H7 (cell line): ENCODE results near the gene TMEM225. TPM values are rescaled to one million over a fixed set of nuclear protein-coding genes. Genes with fewer than 3 reads are reported as not detected.
"Not testable (repeated sequence)": the region's sequence is repeated elsewhere in the genome, so short reads cannot be mapped to it uniquely, and the experiment has no call there.

Experiments used
- DNase-seq: peaks from one replicate; pipeline ENCODE4 v3.0.0; 2012
- H3K27me3 ChIP-seq: 2 replicates; pipeline ENCODE4 v1.6.0; 2011; ENCODE audit warnings: mild to moderate bottlenecking, low read length; ENCODE audit not compliant: control insufficient read depth, insufficient read depth
- H3K36me3 ChIP-seq: replicated peaks from 2 replicates; pipeline ENCODE4 v1.5.1; 2011; ENCODE audit warnings: low read length; ENCODE audit not compliant: control insufficient read depth, insufficient read depth
- H3K4me3 ChIP-seq: 2 replicates; pipeline ENCODE4 v1.5.1; 2011; ENCODE audit warnings: low read depth, mild to moderate bottlenecking, control low read depth, low read length, moderate library complexity; ENCODE audit not compliant: insufficient read depth
- total RNA-seq: library from RNA; depleted of rRNA; stranded (reverse); fragments of >200 nt; shearing (Covaris generic); gene quantifications from 2 replicates; pipeline ENCODE4 v1.2.3, GENCODE V29; 2014; rRNA removed

TMEM225 gene
- total RNA-seq, result not detected in 2 replicates

DNA sequence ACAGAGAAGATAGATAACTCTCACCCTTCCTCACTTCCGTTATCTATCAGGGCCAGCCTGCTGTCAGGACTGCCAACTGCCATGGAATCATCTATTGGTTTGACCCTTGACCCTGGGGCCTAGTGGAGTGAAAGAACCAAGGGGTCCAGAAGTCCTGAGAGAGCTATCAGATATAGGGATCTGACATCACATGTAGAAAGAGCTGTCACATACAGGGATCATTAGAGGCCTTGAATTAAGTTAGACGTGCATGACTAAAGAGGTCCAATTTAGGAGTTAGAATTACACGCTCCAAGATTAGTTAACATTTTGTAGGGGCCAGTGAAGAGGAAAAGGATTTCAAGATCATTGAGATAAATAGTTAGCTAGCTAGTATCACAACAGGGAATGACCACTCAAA is at the start of gene TMEM225:
Gene TMEM225, minus strand, starts transcription at position 101 of the 400 bp plus-strand sequence. CDS start 245 bp downstream, outside the sequence.
- Histone ChIP-seq H3K27me3 (no peaks in the 10 kb centered on the region), H3K4me3 (no peak within 1 kb of the TSS), H3K36me3 (no peaks in the 10 kb centered on the region)
- DNase-seq, result no peak

DNA sequence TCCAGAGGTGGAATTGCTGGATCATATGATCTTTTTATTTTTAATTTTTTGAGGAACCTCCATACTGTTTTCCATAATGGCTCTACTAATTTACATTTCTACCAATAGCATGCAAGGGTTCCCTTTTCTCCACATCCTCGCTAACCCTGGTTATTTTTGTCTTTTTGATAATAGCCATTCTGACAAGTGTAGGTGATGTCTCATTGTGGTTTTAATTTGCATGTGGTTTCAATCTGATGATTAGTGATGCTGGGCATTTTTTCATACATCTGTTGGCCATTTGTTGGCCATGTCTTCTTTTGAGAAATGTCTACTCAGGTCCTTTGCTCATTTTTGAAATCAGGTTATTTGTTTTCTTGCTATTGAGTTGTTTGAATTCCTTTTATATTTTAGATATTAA is 38.6 kb upstream of the TMEM225 start:
- no peak for DNase-seq
- H3K36me3 ChIP-seq, result no peaks in the 10 kb centered on the region
- H3K27me3 ChIP-seq, result no peaks in the 10 kb centered on the region
- no peak overlapping the region for H3K4me3 ChIP-seq

DNA sequence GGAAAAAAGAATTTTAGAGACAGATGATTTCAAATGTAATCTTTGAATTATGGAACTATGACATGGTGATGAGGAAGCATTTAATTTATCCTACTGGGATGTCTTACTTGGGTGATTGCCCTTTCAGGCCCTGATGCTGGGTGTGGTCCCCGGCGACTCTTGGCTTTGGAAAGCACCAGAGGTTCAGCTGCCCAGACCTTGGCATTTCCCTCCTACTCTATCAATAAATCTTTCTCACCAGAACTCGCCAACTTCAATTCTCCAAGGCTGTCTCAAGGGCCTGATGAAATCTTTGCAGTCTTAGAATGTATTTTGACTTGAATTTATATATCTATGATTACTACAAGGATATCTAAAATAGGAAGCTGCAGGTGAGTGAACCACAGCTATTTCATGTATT is 35.5 kb upstream of the TMEM225 start:
- DNase-seq, result no peak
- no peaks in the 10 kb centered on the region for H3K36me3 ChIP-seq
- no peak overlapping the region for H3K4me3 ChIP-seq
- H3K27me3 ChIP-seq, result no peaks in the 10 kb centered on the region

GRCh38 chr11:123905826-123906225 is 20.4 kb upstream of the TMEM225 start:
- no peak for DNase-seq
- H3K27me3 ChIP-seq, result no peaks in the 10 kb centered on the region
- no peaks in the 10 kb centered on the region for H3K36me3 ChIP-seq
- no peak overlapping the region for H3K4me3 ChIP-seq

GRCh38 chr11:123904932-123905331 is 19.5 kb upstream of the TMEM225 start:
- no peak overlapping the region for H3K4me3 ChIP-seq
- no peaks in the 10 kb centered on the region for H3K27me3 ChIP-seq
- no peak for DNase-seq
- no peaks in the 10 kb centered on the region for H3K36me3 ChIP-seq

DNA sequence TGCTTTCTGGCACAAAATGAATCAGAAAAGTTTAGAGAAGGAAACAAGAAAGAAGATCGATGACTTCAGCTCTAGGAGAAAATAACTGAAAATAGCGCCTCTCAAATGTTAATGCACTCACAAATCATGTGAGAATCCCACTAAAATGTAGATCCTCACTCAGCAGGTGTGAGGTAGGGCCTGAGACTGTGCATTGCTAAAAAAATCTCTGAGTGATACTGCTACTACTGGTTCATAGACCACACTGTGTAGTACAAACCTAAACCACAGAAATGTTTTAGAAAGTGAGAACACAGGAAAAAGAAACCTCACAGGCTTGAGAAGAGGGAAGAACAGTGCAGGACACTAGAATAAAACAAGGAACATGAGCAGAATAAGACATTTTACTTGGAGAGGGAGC is 18.5 kb upstream of the TMEM225 start:
- H3K4me3 ChIP-seq, result no peak overlapping the region
- H3K36me3 ChIP-seq, result no peaks in the 10 kb centered on the region
- no peaks in the 10 kb centered on the region for H3K27me3 ChIP-seq
- DNase-seq, result no peak

- H3K27me3 ChIP-seq, result no peaks in the 10 kb centered on the region
- H3K4me3 ChIP-seq, result no peak within 1 kb of the TSS
- no peak for DNase-seq
- H3K36me3 ChIP-seq, result no peaks in the 10 kb centered on the region
Measured at GRCh38 chr11:123901867-123902266, 16.4 kb upstream of the TMEM225 start, which contains the start of gene OR8D4. TSS of gene OR8D4 (plus strand) at chr11:123902167. CDS start at chr11:123906432, 4,265 bp downstream.

DNA sequence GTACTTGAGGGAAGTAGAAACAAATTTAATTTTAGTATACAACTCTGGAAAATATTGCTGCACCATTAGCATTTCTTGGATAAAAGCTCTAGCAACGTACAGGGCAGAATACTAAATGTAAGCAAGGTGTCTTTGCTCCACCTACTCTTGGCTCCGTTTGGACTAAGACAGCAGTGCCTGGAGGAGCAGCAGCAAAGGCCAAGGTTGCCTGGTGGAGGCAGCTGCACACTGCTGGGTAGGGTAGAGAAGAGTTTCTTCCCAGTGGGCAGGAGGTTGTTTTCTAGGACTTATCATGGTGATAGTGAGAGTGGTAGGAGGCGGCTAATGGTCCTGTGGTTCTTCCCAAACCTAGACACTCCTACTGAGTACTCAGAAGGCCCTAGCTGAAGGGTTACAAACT is 14.3 kb upstream of the TMEM225 start:
- H3K4me3 ChIP-seq, result no peak overlapping the region
- no peak for DNase-seq
- no peaks in the 10 kb centered on the region for H3K36me3 ChIP-seq
- no peaks in the 10 kb centered on the region for H3K27me3 ChIP-seq

GRCh38 chr11:123892031-123892430 is 6.6 kb upstream of the TMEM225 start:
- Histone ChIP-seq H3K27me3 (no peaks in the 10 kb centered on the region), H3K36me3 (no peaks in the 10 kb centered on the region), H3K4me3 (no peak overlapping the region)
- DNase-seq, result no peak

GRCh38 chr11:123880912-123881311 is 4.6 kb downstream of the TMEM225 start:
- Histone ChIP-seq H3K27me3 (no peaks in the 10 kb centered on the region), H3K4me3 (no peak overlapping the region), H3K36me3 (no peaks in the 10 kb centered on the region)
- DNase-seq, result no peak

DNA sequence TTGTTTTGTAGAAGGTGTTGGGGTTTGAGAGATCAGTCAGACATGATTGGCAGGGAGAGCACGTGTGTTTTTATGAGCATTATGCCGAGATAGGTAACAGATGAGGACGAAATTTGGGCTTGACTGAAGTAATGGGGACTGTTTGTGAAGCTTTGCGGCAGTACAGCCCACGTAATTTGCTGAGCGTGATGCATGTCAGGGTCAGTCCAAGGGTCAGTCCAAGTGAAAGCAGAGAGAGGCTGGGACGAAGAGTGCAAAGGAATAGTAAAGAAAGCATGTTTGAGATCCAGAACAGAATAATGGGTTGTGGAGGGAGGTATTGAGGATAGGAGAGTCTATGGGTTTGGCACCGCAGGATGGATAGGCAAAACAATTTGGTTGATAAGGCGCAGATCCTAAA is 17.7 kb downstream of the TMEM225 start:
- not testable (repeated sequence) for H3K36me3 ChIP-seq, H3K27me3 ChIP-seq, H3K4me3 ChIP-seq, DNase-seq

GRCh38 chr11:123865293-123865692 is 20.2 kb downstream of the TMEM225 start:
- not testable (repeated sequence) for DNase-seq, H3K36me3 ChIP-seq, H3K27me3 ChIP-seq, H3K4me3 ChIP-seq

- DNase-seq, result no peak
- Histone ChIP-seq H3K4me3 (no peak overlapping the region), H3K36me3 (no peaks in the 10 kb centered on the region), H3K27me3 (no peaks in the 10 kb centered on the region)
Measured at GRCh38 chr11:123859731-123860130, 25.7 kb downstream of the TMEM225 start.

DNA sequence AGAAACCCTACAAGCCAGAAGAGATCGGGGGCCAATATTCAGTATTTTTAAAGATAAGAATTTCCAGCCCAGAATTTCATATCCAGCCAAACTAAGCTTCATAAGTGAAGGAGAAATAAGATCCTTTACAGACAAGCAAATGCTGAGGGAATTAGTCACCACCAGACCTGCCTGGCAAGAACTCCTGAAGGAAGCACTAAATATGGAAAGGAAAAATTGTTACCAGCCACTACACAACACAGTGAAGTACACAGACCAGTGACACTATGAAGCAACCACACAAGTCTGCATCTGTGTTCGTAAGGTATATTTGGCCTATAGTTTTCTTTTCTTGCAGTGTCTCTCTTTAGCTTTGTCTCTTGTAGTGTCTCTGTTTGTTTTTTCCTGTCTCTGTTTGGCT is 29.0 kb downstream of the TMEM225 start:
- no peak overlapping the region for H3K4me3 ChIP-seq
- no peaks in the 10 kb centered on the region for H3K36me3 ChIP-seq
- DNase-seq, result no peak
- H3K27me3 ChIP-seq, result no peaks in the 10 kb centered on the region

- Histone ChIP-seq H3K4me3 (no peak overlapping the region), H3K27me3 (no peaks in the 10 kb centered on the region), H3K36me3 (no peaks in the 10 kb centered on the region)
- DNase-seq, result no peak
Measured at GRCh38 chr11:123853038-123853437, 32.4 kb downstream of the TMEM225 start.

DNA sequence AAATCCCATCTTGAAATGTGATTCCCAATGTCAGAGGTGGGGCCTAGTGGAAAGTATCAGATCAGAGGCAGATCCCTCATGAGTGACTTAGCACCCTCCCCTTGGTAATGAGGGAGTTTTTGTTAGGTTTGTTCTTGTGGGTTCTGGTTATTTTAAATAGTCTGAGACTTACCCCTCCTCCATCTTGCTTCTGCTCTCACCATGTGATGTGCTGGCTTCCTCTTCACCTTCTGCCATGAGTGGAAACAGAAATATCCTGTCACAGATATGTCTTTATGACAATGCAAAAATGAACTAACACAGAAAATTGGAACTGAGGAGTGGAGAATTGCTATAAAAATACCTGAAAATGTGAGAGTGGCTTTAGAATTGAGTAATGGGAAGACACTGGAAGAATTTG is 33.1 kb downstream of the TMEM225 start:
- Histone ChIP-seq H3K27me3 (no peaks in the 10 kb centered on the region), H3K4me3 (no peak overlapping the region), H3K36me3 (no peaks in the 10 kb centered on the region)
- DNase-seq, result no peak
